ENCODE measurements around the gene CST6.

The CST6 gene

GRCh38 chr11:65976216-65977176, 35.3 kb upstream of the CST6 start:
- Histone ChIP-seq H3F3A (ENCODE audit: low read depth) (no peaks in the 10 kb centered on the region), H2AFZ (ENCODE audit: low read length) (no peak overlapping the region), H3K4me2 (ENCODE audit: low read depth, low read length, poor library complexity, severe bottlenecking) (no peak overlapping the region), H3K4me1 (ENCODE audit: insufficient read depth, low read length, poor library complexity, severe bottlenecking) (no peaks in the 10 kb centered on the region), H3K9ac (ENCODE audit: low read depth, low read length, poor library complexity, severe bottlenecking) (no peak overlapping the region), H3K36me3 (ENCODE audit: insufficient read depth, low read length) (peaks cover 51% of the 10 kb centered on the region; the same call in 1 of the 2 replicates), H3K79me2 (ENCODE audit: insufficient read depth, low read length) (no peaks in the 10 kb centered on the region), H3K4me3 (ENCODE audit: low read length, poor library complexity, severe bottlenecking) (no peak overlapping the region), H3K9me3 (ENCODE audit: insufficient read depth, low read depth, low read length) (no peaks in the 10 kb centered on the region), H3K9me2 (replicated peaks; ENCODE audit: low read depth, low read length) (no peaks in the 10 kb centered on the region), H3K27me3 (ENCODE audit: insufficient read depth, low read length, poor library complexity, severe bottlenecking) (no peaks in the 10 kb centered on the region), H4K20me1 (ENCODE audit: insufficient read depth, low read length, poor library complexity, severe bottlenecking) (peaks cover 2% of the 10 kb centered on the region)
- TF ChIP-seq EZH2phosphoT487 (IDR thresholded peaks at IDR 0.05; ENCODE audit: borderline replicate concordance) (no peak), CTCF (conservative IDR thresholded peaks at IDR 0.05; ENCODE audit: low read length) (no peak)

- no peaks in the 10 kb centered on the region for H3F3A ChIP-seq (ENCODE audit: low read depth)
- TF ChIP-seq EZH2phosphoT487 (IDR thresholded peaks at IDR 0.05; ENCODE audit: borderline replicate concordance), result no peak
- no peak for TF ChIP-seq CTCF (conservative IDR thresholded peaks at IDR 0.05; ENCODE audit: low read length)
- peaks cover 51% of the 10 kb centered on the region; the same call in 1 of the 2 replicates for H3K36me3 ChIP-seq (ENCODE audit: insufficient read depth, low read length)
- no peak overlapping the region for H3K4me2 ChIP-seq (ENCODE audit: low read depth, low read length, poor library complexity, severe bottlenecking)
- H3K27me3 ChIP-seq (ENCODE audit: insufficient read depth, low read length, poor library complexity, severe bottlenecking), result no peaks in the 10 kb centered on the region
- no peak overlapping the region for H3K4me3 ChIP-seq (ENCODE audit: low read length, poor library complexity, severe bottlenecking)
- H3K79me2 ChIP-seq (ENCODE audit: insufficient read depth, low read length), result no peaks in the 10 kb centered on the region
- H3K9me2 ChIP-seq (replicated peaks; ENCODE audit: low read depth, low read length), result no peaks in the 10 kb centered on the region
- H2AFZ ChIP-seq (ENCODE audit: low read length), result no peak overlapping the region
- no peak overlapping the region for H3K9ac ChIP-seq (ENCODE audit: low read depth, low read length, poor library complexity, severe bottlenecking)
- no peaks in the 10 kb centered on the region for H4K20me1 ChIP-seq (ENCODE audit: insufficient read depth, low read length, poor library complexity, severe bottlenecking)
- H3K9me3 ChIP-seq (ENCODE audit: insufficient read depth, low read depth, low read length), result no peaks in the 10 kb centered on the region
- no peaks in the 10 kb centered on the region for H3K4me1 ChIP-seq (ENCODE audit: insufficient read depth, low read length, poor library complexity, severe bottlenecking)
Observed at GRCh38 chr11:65977621-65978390, 34.0 kb upstream of the CST6 start.

DNA sequence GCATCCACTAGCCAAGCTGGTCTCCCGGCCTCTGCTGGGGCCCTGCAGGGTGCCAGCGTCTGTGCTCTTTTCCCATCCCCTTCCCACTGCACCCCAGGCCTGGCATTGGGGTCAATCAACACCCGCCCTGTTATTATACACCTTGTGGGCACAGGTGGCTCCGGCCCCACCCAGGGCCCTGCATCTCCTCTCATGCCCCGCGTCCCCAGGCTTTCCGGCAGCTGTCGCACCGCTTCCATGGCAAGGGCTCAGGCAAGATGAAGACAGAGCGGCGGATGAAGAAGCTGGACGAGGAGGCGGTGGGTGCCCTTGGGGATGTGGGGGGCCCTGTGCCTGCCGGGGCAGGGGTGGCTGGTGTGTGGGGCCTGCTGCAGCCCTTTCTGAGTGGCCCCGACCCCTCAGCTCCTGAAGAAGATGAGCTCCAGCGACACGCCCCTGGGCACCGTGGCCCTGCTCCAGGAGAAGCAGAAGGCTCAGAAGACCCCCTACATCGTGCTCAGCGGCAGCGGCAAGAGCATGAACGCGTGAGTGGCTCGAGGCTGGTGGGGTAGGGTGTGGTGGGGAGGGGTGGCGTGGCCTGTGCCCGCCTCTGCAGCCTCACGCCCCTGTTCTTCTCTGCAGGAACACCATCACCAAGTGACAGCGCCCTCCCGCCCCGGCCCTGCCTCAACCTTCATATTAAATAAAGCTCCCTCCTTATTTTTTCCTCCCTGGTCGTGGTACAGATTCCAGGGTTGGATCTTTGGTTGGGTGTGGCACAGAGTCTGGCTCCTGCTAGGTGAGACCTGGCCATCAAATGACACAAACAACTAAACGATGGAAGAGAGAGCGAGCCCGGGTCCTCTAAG, 33.2 kb upstream of the CST6 start:
- no peaks in the 10 kb centered on the region for H3K27me3 ChIP-seq (ENCODE audit: insufficient read depth, low read length, poor library complexity, severe bottlenecking)
- TF ChIP-seq EZH2phosphoT487 (IDR thresholded peaks at IDR 0.05; ENCODE audit: borderline replicate concordance), result no peak
- no peak for TF ChIP-seq CTCF (conservative IDR thresholded peaks at IDR 0.05; ENCODE audit: low read length)
- H3F3A ChIP-seq (ENCODE audit: low read depth), result no peaks in the 10 kb centered on the region
- H3K4me3 ChIP-seq (ENCODE audit: low read length, poor library complexity, severe bottlenecking), result no peak overlapping the region
- H4K20me1 ChIP-seq (ENCODE audit: insufficient read depth, low read length, poor library complexity, severe bottlenecking), result no peaks in the 10 kb centered on the region
- H3K9me3 ChIP-seq (ENCODE audit: insufficient read depth, low read depth, low read length), result no peaks in the 10 kb centered on the region
- peaks cover 44% of the 10 kb centered on the region; the same call in 1 of the 2 replicates for H3K36me3 ChIP-seq (ENCODE audit: insufficient read depth, low read length)
- no peak overlapping the region for H3K9ac ChIP-seq (ENCODE audit: low read depth, low read length, poor library complexity, severe bottlenecking)
- H3K4me2 ChIP-seq (ENCODE audit: low read depth, low read length, poor library complexity, severe bottlenecking), result no peak overlapping the region
- no peaks in the 10 kb centered on the region for H3K9me2 ChIP-seq (replicated peaks; ENCODE audit: low read depth, low read length)
- H2AFZ ChIP-seq (ENCODE audit: low read length), result no peak overlapping the region
- H3K4me1 ChIP-seq (ENCODE audit: insufficient read depth, low read length, poor library complexity, severe bottlenecking), result no peaks in the 10 kb centered on the region
- no peaks in the 10 kb centered on the region for H3K79me2 ChIP-seq (ENCODE audit: insufficient read depth, low read length)
